Measurements from ENCODE around the gene RBMS1.
"Not testable (repeated sequence)": the region's sequence is repeated elsewhere in the genome, so short reads cannot be mapped to it uniquely, and the experiment has no call there.

Gene RBMS1

GRCh38 chr2:160425434-160426151 is 68.0 kb downstream of the RBMS1 start:
- H3K4me3 ChIP-seq (ENCODE audit: low read length) = no peak overlapping the region
- H3K4me1 ChIP-seq (ENCODE audit: control insufficient read depth, insufficient read depth, low read length) = no peaks in the 10 kb centered on the region
- H3K27me3 ChIP-seq (ENCODE audit: control insufficient read depth, insufficient read depth, low read length) = no peaks in the 10 kb centered on the region
- no peaks in the 10 kb centered on the region for H3K9me3 ChIP-seq (ENCODE audit: control insufficient read depth, insufficient read depth, low read length)
- WGBS (ENCODE audit: insufficient coverage, insufficient read length) = no CpG with 5 or more reads among the region's 4 CpGs
- no peak for DNase-seq (ENCODE audit: low read depth, low spot score)
- no peak overlapping the region for H3K27ac ChIP-seq (ENCODE audit: low read length)
- no peaks in the 10 kb centered on the region for H3K36me3 ChIP-seq (ENCODE audit: control insufficient read depth, insufficient read depth, low read length)

DNA sequence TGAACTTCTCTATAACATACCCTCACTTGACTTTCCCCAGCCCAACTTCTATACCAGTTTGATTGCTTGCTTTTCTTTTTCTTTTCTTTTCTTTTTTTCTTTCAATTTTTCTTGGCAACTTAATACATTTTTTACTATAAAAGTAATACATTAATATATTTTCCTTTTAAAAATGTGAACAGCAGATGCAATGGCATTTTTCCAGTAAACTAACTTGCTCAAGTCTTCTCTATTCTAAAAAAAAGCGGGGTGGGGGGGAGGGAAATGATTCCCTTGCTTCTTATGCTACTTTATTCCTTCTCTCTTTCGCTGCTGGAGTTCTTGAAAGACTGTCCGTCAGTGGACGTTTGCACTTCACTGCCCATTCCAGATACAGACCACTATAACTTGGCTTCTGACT is 70.5 kb downstream of the RBMS1 start:
- peaks cover under 1% of the 10 kb centered on the region; the same call in 1 of the 2 replicates for H3K4me1 ChIP-seq (ENCODE audit: control insufficient read depth, insufficient read depth, low read length)
- no peaks in the 10 kb centered on the region for H3K27me3 ChIP-seq (ENCODE audit: control insufficient read depth, insufficient read depth, low read length)
- no peak overlapping the region for H3K27ac ChIP-seq (ENCODE audit: low read length)
- DNase-seq (ENCODE audit: low read depth, low spot score) = no peak
- no peaks in the 10 kb centered on the region for H3K9me3 ChIP-seq (ENCODE audit: control insufficient read depth, insufficient read depth, low read length)
- no peaks in the 10 kb centered on the region for H3K36me3 ChIP-seq (ENCODE audit: control insufficient read depth, insufficient read depth, low read length)
- H3K4me3 ChIP-seq (ENCODE audit: low read length) = no peak overlapping the region
- no CpG with 5 or more reads among the region's 4 CpGs for WGBS (ENCODE audit: insufficient coverage, insufficient read length)

- DNase-seq (ENCODE audit: low read depth, low spot score); H3K27ac ChIP-seq (ENCODE audit: low read length); H3K4me1 ChIP-seq (ENCODE audit: control insufficient read depth, insufficient read depth, low read length); H3K9me3 ChIP-seq (ENCODE audit: control insufficient read depth, insufficient read depth, low read length); H3K4me3 ChIP-seq (ENCODE audit: low read length); H3K36me3 ChIP-seq (ENCODE audit: control insufficient read depth, insufficient read depth, low read length); H3K27me3 ChIP-seq (ENCODE audit: control insufficient read depth, insufficient read depth, low read length): not testable (repeated sequence)
- WGBS (ENCODE audit: insufficient coverage, insufficient read length) = no CpG with 5 or more reads among the region's 3 CpGs
These were observed 71.7 kb downstream of the RBMS1 start for GRCh38 chr2:160421646-160422501.

- H3K27me3 ChIP-seq (ENCODE audit: control insufficient read depth, insufficient read depth, low read length) = no peaks in the 10 kb centered on the region
- H3K4me1 ChIP-seq (ENCODE audit: control insufficient read depth, insufficient read depth, low read length) = peaks cover 2% of the 10 kb centered on the region; the same call in 1 of the 2 replicates
- no peak overlapping the region for H3K27ac ChIP-seq (ENCODE audit: low read length)
- no CpG with 5 or more reads among the region's 4 CpGs for WGBS (ENCODE audit: insufficient coverage, insufficient read length)
- H3K36me3 ChIP-seq (ENCODE audit: control insufficient read depth, insufficient read depth, low read length) = no peaks in the 10 kb centered on the region
- H3K4me3 ChIP-seq (ENCODE audit: low read length) = no peak overlapping the region
- DNase-seq (ENCODE audit: low read depth, low spot score) = no peak
- no peaks in the 10 kb centered on the region for H3K9me3 ChIP-seq (ENCODE audit: control insufficient read depth, insufficient read depth, low read length)
These were observed 72.9 kb downstream of the RBMS1 start for GRCh38 chr2:160420711-160421110.

DNA sequence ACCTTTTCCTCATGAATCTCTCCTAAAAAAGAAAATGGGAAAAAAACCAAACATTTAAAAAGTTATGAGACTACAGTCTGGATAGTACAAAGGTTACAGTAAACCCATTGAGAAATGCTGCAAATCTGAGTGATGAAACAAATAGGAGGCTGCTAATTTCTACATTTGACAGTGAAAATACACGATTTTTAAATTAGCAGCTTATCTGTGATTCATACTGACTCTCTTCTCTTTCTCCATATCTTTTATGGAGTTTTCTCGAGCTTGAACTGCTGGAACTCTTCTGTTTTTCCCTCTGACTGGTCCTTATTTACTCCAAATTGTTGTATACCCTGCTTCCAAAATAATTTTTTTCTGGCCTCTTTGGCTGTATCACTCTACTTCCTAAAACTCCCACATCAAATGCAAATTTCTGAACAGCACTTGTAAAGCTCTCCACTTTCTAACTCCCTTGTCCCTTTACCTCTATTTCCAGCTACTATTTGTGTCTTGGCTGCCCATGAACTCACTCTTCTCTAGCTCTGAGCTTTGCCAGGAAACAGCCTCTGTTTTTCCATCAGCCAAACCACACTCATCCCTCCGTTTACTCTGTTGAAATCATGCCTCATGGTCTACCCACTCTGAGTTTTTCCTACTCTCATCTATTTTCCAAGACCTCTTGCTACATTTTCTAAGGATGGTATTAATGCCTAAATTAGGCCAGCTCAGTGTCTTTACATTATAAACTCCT is 73.7 kb downstream of the RBMS1 start:
- Histone ChIP-seq H3K27me3 (ENCODE audit: control insufficient read depth, insufficient read depth, low read length) (no peaks in the 10 kb centered on the region), H3K4me1 (ENCODE audit: control insufficient read depth, insufficient read depth, low read length) (peaks cover 2% of the 10 kb centered on the region; the same call in 1 of the 2 replicates), H3K9me3 (ENCODE audit: control insufficient read depth, insufficient read depth, low read length) (no peaks in the 10 kb centered on the region), H3K4me3 (ENCODE audit: low read length) (no peak overlapping the region), H3K36me3 (ENCODE audit: control insufficient read depth, insufficient read depth, low read length) (no peaks in the 10 kb centered on the region), H3K27ac (ENCODE audit: low read length) (no peak overlapping the region)
- WGBS (ENCODE audit: insufficient coverage, insufficient read length) = no CpG with 5 or more reads among the region's 3 CpGs
- DNase-seq (ENCODE audit: low read depth, low spot score) = no peak

GRCh38 chr2:160418853-160419252 is 74.8 kb downstream of the RBMS1 start:
- Histone ChIP-seq H3K36me3 (ENCODE audit: control insufficient read depth, insufficient read depth, low read length) (no peaks in the 10 kb centered on the region), H3K27me3 (ENCODE audit: control insufficient read depth, insufficient read depth, low read length) (no peaks in the 10 kb centered on the region), H3K4me3 (ENCODE audit: low read length) (no peak overlapping the region), H3K27ac (ENCODE audit: low read length) (no peak overlapping the region), H3K4me1 (ENCODE audit: control insufficient read depth, insufficient read depth, low read length) (peaks cover 2% of the 10 kb centered on the region; the same call in 1 of the 2 replicates), H3K9me3 (ENCODE audit: control insufficient read depth, insufficient read depth, low read length) (no peaks in the 10 kb centered on the region)
- WGBS (ENCODE audit: insufficient coverage, insufficient read length) = no CpG with 5 or more reads among the region's 1 CpG
- no peak for DNase-seq (ENCODE audit: low read depth, low spot score)

DNA sequence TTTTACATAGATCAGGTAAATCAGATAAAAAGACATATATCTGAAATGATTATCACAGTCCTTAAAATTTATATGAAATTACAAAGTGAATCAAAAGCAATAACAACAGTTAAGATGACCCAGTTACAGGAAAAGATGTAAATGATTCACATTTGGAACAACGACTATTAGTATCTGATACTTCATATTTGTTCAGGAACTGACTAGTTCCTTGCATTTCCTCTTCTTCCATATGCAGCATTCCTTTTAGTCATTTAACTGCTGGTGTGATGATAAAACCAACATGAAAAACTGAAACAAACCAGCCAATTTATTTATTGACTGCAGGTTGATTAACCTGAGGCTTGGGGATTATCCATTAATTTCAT is 75.2 kb downstream of the RBMS1 start:
- Histone ChIP-seq H3K27ac (ENCODE audit: low read length) (no peak overlapping the region), H3K4me3 (ENCODE audit: low read length) (no peak overlapping the region), H3K9me3 (ENCODE audit: control insufficient read depth, insufficient read depth, low read length) (no peaks in the 10 kb centered on the region), H3K36me3 (ENCODE audit: control insufficient read depth, insufficient read depth, low read length) (no peaks in the 10 kb centered on the region), H3K27me3 (ENCODE audit: control insufficient read depth, insufficient read depth, low read length) (no peaks in the 10 kb centered on the region), H3K4me1 (ENCODE audit: control insufficient read depth, insufficient read depth, low read length) (peaks cover 2% of the 10 kb centered on the region; the same call in 1 of the 2 replicates)
- no CpG with 5 or more reads among the region's 1 CpG for WGBS (ENCODE audit: insufficient coverage, insufficient read length)
- no peak for DNase-seq (ENCODE audit: low read depth, low spot score)

DNA sequence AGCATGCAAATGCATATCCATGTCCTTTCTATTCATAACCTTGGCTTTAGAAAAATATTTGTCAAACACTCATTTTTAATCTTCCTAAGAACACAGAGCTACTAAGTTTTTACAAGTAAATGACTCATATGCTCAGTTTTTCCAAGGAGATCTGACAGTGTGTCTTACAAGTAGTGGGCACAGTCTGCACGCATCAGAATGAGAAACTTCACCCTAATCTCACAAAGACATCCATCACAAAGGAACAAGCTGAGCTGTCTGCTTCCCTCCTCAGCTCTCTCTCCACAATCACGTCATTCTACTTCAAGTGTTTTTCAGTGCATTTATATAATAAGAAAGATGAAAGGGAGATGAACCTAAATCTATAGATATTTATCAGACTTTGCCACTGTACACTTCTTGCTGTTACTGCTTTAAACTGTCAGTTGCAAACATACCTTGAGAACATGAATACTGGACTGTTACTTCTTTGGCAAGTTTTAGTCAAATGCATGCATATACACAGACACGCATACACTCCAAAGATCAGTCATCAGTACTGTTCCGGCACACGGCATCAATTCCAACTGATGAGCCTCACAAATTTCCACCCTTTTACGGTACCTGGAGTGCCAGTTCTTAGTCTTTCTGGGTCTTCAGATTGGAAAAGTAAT is 75.7 kb downstream of the RBMS1 start:
- no peak overlapping the region for H3K4me3 ChIP-seq (ENCODE audit: low read length)

GRCh38 chr2:160415991-160416390 is 77.6 kb downstream of the RBMS1 start:
- no CpG with 5 or more reads among the region's 2 CpGs for WGBS (ENCODE audit: insufficient coverage, insufficient read length)
- Histone ChIP-seq H3K4me3 (ENCODE audit: low read length) (no peak overlapping the region), H3K9me3 (ENCODE audit: control insufficient read depth, insufficient read depth, low read length) (no peaks in the 10 kb centered on the region), H3K4me1 (ENCODE audit: control insufficient read depth, insufficient read depth, low read length) (peaks cover 2% of the 10 kb centered on the region; the same call in 1 of the 2 replicates), H3K36me3 (ENCODE audit: control insufficient read depth, insufficient read depth, low read length) (no peaks in the 10 kb centered on the region), H3K27me3 (ENCODE audit: control insufficient read depth, insufficient read depth, low read length) (no peaks in the 10 kb centered on the region), H3K27ac (ENCODE audit: low read length) (no peak overlapping the region)
- no peak for DNase-seq (ENCODE audit: low read depth, low spot score)

More for the DNA sequence above, 75.7 kb downstream of the RBMS1 start:
- H3K4me1 ChIP-seq (ENCODE audit: control insufficient read depth, insufficient read depth, low read length) = peaks cover 2% of the 10 kb centered on the region; the same call in 1 of the 2 replicates
- H3K9me3 ChIP-seq (ENCODE audit: control insufficient read depth, insufficient read depth, low read length) = no peaks in the 10 kb centered on the region
- H3K27ac ChIP-seq (ENCODE audit: low read length) = no peak overlapping the region
- no peaks in the 10 kb centered on the region for H3K27me3 ChIP-seq (ENCODE audit: control insufficient read depth, insufficient read depth, low read length)
- no peak for DNase-seq (ENCODE audit: low read depth, low spot score)
- no CpG with 5 or more reads among the region's 6 CpGs for WGBS (ENCODE audit: insufficient coverage, insufficient read length)
- H3K36me3 ChIP-seq (ENCODE audit: control insufficient read depth, insufficient read depth, low read length) = no peaks in the 10 kb centered on the region

GRCh38 chr2:160411955-160412354 is 81.7 kb downstream of the RBMS1 start:
- Histone ChIP-seq H3K36me3 (ENCODE audit: control insufficient read depth, insufficient read depth, low read length) (no peaks in the 10 kb centered on the region), H3K4me3 (ENCODE audit: low read length) (no peak overlapping the region), H3K4me1 (ENCODE audit: control insufficient read depth, insufficient read depth, low read length) (no peaks in the 10 kb centered on the region), H3K9me3 (ENCODE audit: control insufficient read depth, insufficient read depth, low read length) (no peaks in the 10 kb centered on the region), H3K27me3 (ENCODE audit: control insufficient read depth, insufficient read depth, low read length) (no peaks in the 10 kb centered on the region), H3K27ac (ENCODE audit: low read length) (no peak overlapping the region)
- no peak for DNase-seq (ENCODE audit: low read depth, low spot score)
- WGBS (ENCODE audit: insufficient coverage, insufficient read length) = no CpG with 5 or more reads among the region's 2 CpGs
